Keratinocyte (primary cell): ENCODE data around the gene TBC1D9B.

Experiments used
- CTCF ChIP-seq, 3 experiments: IDR thresholded peaks in 1 of 3; conservative IDR thresholded peaks in 1 of 3; optimal IDR thresholded peaks in 1 of 3; 2 replicates in 2 of 3; 3 replicates in 1 of 3; pipeline versions ENCODE3 to v1.5.1; 2011; ENCODE audit warnings: low read length in 3 of 3, mild to moderate bottlenecking in 3 of 3, moderate library complexity in 2 of 3, control low read depth in 1 of 3, inconsistent platforms in 1 of 3; ENCODE audit not compliant: insufficient read depth in 2 of 3; ENCODE audit errors: extremely low read depth in 1 of 3
- EZH2 ChIP-seq: IDR thresholded peaks from one replicate; pipeline ENCODE4 v1.6.1; 2012; ENCODE audit warnings: inconsistent platforms, mild to moderate bottlenecking, low read length, moderate library complexity

GRCh38 chr5:179870403-179870903, 37.2 kb downstream of the TBC1D9B start:
- TF ChIP-seq CTCF (optimal IDR thresholded peaks at IDR 0.05 in 1 of 3, IDR thresholded peaks at IDR 0.05 in 1 of 3, conservative IDR thresholded peaks at IDR 0.05 in 1 of 3; ENCODE audit: extremely low read depth in 1 of 3, insufficient read depth in 2 of 3, low read length in 3 of 3) (peak in 2 of 3 experiments; percentile 13 to 31), EZH2 (no peak)
